ENCODE data around the gene GPR137. TPM values are rescaled to one million over a fixed set of nuclear protein-coding genes. Genes with fewer than 3 reads are reported as not detected.
A peak's percentile ranks its signal among the peaks of the same experiment; 100 is the strongest.

The GPR137 gene
- polyA plus RNA-seq, 1 donor from 2014 or later: 34.1 TPM

DNA sequence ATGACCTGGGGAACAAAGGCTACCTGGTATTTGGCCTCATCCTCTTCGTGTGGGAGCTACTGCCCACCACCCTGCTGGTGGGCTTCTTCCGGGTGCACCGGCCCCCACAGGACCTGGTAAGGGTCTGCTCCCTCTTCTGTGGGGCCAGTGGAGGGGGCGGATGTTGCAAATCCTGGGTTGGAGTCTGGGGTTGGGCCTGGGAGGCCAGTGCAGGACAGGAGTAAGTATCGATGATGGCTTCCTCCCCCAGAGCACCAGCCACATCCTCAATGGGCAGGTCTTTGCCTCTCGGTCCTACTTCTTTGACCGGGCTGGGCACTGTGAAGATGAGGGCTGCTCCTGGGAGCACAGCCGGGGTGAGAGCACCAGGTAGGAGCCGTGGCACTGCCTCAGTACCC is 2.7 kb downstream of the GPR137 start:
- no peak overlapping the region for H3K4me2 ChIP-seq (ENCODE audit: low read length)
- H3K27me3 ChIP-seq (ENCODE audit: insufficient read depth, low read depth, low read length): peaks cover 39% of the 10 kb centered on the region
- TF ChIP-seq, protein P1, sequence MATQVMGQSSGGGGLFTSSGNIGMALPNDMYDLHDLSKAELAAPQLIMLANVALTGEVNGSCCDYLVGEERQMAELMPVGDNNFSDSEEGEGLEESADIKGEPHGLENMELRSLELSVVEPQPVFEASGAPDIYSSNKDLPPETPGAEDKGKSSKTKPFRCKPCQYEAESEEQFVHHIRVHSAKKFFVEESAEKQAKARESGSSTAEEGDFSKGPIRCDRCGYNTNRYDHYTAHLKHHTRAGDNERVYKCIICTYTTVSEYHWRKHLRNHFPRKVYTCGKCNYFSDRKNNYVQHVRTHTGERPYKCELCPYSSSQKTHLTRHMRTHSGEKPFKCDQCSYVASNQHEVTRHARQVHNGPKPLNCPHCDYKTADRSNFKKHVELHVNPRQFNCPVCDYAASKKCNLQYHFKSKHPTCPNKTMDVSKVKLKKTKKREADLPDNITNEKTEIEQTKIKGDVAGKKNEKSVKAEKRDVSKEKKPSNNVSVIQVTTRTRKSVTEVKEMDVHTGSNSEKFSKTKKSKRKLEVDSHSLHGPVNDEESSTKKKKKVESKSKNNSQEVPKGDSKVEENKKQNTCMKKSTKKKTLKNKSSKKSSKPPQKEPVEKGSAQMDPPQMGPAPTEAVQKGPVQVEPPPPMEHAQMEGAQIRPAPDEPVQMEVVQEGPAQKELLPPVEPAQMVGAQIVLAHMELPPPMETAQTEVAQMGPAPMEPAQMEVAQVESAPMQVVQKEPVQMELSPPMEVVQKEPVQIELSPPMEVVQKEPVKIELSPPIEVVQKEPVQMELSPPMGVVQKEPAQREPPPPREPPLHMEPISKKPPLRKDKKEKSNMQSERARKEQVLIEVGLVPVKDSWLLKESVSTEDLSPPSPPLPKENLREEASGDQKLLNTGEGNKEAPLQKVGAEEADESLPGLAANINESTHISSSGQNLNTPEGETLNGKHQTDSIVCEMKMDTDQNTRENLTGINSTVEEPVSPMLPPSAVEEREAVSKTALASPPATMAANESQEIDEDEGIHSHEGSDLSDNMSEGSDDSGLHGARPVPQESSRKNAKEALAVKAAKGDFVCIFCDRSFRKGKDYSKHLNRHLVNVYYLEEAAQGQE (IDR thresholded peaks at IDR 0.05; ENCODE audit: borderline replicate concordance): no peak
- no peak for TF ChIP-seq RAD21 (conservative IDR thresholded peaks at IDR 0.05)
- TF ChIP-seq EZH2 (IDR thresholded peaks at IDR 0.05; ENCODE audit: borderline replicate concordance, insufficient read depth, low read length, poor library complexity, severe bottlenecking): no peak
- no peak for TF ChIP-seq EP300 (conservative IDR thresholded peaks at IDR 0.05; ENCODE audit: poor library complexity, severe bottlenecking)
- TF ChIP-seq MXI1 (conservative IDR thresholded peaks at IDR 0.05; ENCODE audit: poor library complexity, severe bottlenecking): no peak
- TF ChIP-seq POLR2AphosphoS5 (IDR thresholded peaks at IDR 0.05): no peak
- H3K79me2 ChIP-seq (replicated peaks; ENCODE audit: insufficient read depth, low read length): peaks cover 9% of the 10 kb centered on the region
- no peaks in the 10 kb centered on the region for H3K9me2 ChIP-seq (ENCODE audit: insufficient read depth, low read length)
- no peaks in the 10 kb centered on the region for H3K36me3 ChIP-seq (ENCODE audit: insufficient read depth, low read length)
- H3K9ac ChIP-seq (ENCODE audit: low read length): no peak overlapping the region
- H3F3A ChIP-seq (ENCODE audit: insufficient read depth, low read length, poor library complexity, severe bottlenecking): no peaks in the 10 kb centered on the region
- no peaks in the 10 kb centered on the region for H4K20me1 ChIP-seq (ENCODE audit: insufficient read depth)
- H2AFZ ChIP-seq (ENCODE audit: low read depth, low read length): no peak overlapping the region
- peak overlapping the region; percentile 90 for H3K4me3 ChIP-seq (ENCODE audit: low read length)
- H3K27ac ChIP-seq (ENCODE audit: low read length): no peak overlapping the region
- H3K9me3 ChIP-seq (ENCODE audit: low read length): no peaks in the 10 kb centered on the region

- TF ChIP-seq POLR2AphosphoS5 (IDR thresholded peaks at IDR 0.05) (no peak), EP300 (conservative IDR thresholded peaks at IDR 0.05; ENCODE audit: poor library complexity, severe bottlenecking) (no peak), MXI1 (conservative IDR thresholded peaks at IDR 0.05; ENCODE audit: poor library complexity, severe bottlenecking) (no peak), RAD21 (conservative IDR thresholded peaks at IDR 0.05) (no peak)
- peaks cover 2% of the 10 kb centered on the region for H3K79me2 ChIP-seq (replicated peaks; ENCODE audit: insufficient read depth, low read length)
- no peaks in the 10 kb centered on the region for H4K20me1 ChIP-seq (ENCODE audit: insufficient read depth)
- peaks cover 45% of the 10 kb centered on the region for H3K27me3 ChIP-seq (ENCODE audit: insufficient read depth, low read depth, low read length)
- no peak overlapping the region for H3K4me2 ChIP-seq (ENCODE audit: low read length)
- H3K9me3 ChIP-seq (ENCODE audit: low read length): no peaks in the 10 kb centered on the region
- no peak overlapping the region for H3K27ac ChIP-seq (ENCODE audit: low read length)
- H2AFZ ChIP-seq (ENCODE audit: low read depth, low read length): no peak overlapping the region
- H3K36me3 ChIP-seq (ENCODE audit: insufficient read depth, low read length): no peaks in the 10 kb centered on the region
- H3K9ac ChIP-seq (ENCODE audit: low read length): no peak overlapping the region
- no peak overlapping the region for H3K4me3 ChIP-seq (ENCODE audit: low read length)
- H3F3A ChIP-seq (ENCODE audit: insufficient read depth, low read length, poor library complexity, severe bottlenecking): no peaks in the 10 kb centered on the region
- no peaks in the 10 kb centered on the region for H3K9me2 ChIP-seq (ENCODE audit: insufficient read depth, low read length)
These were observed 3.4 kb downstream of the GPR137 start for GRCh38 chr11:64289002-64289564.

DNA sequence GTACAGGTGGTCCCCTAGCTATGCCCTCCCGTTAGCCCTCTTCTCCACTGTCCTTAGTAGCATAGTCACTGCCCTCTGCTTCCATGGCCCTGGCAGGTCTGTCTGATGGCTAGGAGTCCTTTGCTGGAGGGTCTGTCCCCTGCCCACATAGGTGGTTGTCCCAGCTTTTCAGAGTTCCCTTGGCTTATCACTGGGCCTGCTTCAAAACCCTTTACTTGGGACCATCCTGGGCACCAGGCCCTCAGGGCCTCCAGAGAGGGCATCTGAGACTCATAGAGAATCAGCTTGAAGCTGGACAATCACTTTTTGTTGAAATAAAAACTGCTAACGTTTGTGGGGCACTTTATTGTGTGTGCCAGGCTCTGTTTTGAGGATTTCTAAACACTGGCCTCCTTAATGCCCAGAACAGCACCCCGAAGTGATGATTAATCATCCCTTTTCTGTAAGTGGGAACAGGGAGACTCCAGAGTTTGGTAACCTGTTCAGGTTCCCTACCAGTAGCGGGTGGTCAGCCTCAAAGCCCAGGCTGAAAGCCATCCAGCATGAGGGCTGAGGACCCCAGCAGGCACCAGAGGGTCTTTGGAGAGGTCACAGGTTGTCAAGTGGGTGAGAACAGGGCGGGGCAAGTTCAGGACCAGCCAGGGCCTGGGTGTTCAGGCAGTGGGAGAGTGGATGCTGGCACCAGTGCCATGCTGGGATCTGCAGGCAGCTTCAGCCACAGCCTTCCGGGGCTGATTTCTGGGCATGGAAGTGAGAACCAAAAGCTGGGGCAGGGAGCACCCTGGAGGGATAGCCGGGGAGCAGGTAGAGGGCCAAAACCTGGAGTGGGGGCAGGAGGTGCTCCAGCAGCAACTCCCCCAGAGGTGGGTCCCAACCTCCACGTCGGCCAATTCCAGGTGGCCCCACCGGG is 5.0 kb downstream of the GPR137 start:
- peaks cover 58% of the 10 kb centered on the region for H3K27me3 ChIP-seq (ENCODE audit: insufficient read depth, low read depth, low read length)
- H3K79me2 ChIP-seq (replicated peaks; ENCODE audit: insufficient read depth, low read length): no peaks in the 10 kb centered on the region
- no peaks in the 10 kb centered on the region for H3K9me3 ChIP-seq (ENCODE audit: low read length)
- no peak overlapping the region for H2AFZ ChIP-seq (ENCODE audit: low read depth, low read length)
- no peaks in the 10 kb centered on the region for H3K36me3 ChIP-seq (ENCODE audit: insufficient read depth, low read length)
- no peaks in the 10 kb centered on the region for H4K20me1 ChIP-seq (ENCODE audit: insufficient read depth)
- no peaks in the 10 kb centered on the region for H3F3A ChIP-seq (ENCODE audit: insufficient read depth, low read length, poor library complexity, severe bottlenecking)
- H3K4me3 ChIP-seq (ENCODE audit: low read length): peak overlapping the region; percentile 69
- TF ChIP-seq MXI1 (conservative IDR thresholded peaks at IDR 0.05; ENCODE audit: poor library complexity, severe bottlenecking): no peak
- no peak for TF ChIP-seq EP300 (conservative IDR thresholded peaks at IDR 0.05; ENCODE audit: poor library complexity, severe bottlenecking)
- no peak for TF ChIP-seq RAD21 (conservative IDR thresholded peaks at IDR 0.05)
- TF ChIP-seq POLR2AphosphoS5 (IDR thresholded peaks at IDR 0.05): no peak
- TF ChIP-seq TAF1 (IDR thresholded peaks at IDR 0.05; ENCODE audit: low read depth): no peak
- TF ChIP-seq EZH2 (IDR thresholded peaks at IDR 0.05; ENCODE audit: borderline replicate concordance, insufficient read depth, low read length, poor library complexity, severe bottlenecking): no peak
- TF ChIP-seq CTCF (IDR thresholded peaks at IDR 0.05; ENCODE audit: poor library complexity, severe bottlenecking): no peak
- no peak for TF ChIP-seq SMC3 (conservative IDR thresholded peaks at IDR 0.05; ENCODE audit: poor library complexity)
- TF ChIP-seq, protein P1 (IDR thresholded peaks at IDR 0.05; ENCODE audit: borderline replicate concordance): no peak
- H3K9me2 ChIP-seq (ENCODE audit: insufficient read depth, low read length): no peaks in the 10 kb centered on the region
- H3K4me2 ChIP-seq (ENCODE audit: low read length): peak overlapping the region; percentile 39
- H3K9ac ChIP-seq (ENCODE audit: low read length): peak overlapping the region; percentile 68
- H3K27ac ChIP-seq (ENCODE audit: low read length): no peak overlapping the region

All from neural cell (in vitro differentiated cells).